ENCODE results near the gene MYLK2. TPM values are rescaled to one million over a fixed set of nuclear protein-coding genes. Genes with fewer than 3 reads are reported as not detected.

The MYLK2 gene
- total and polyA plus RNA-seq, 2 donors (not counting 1 experiment from before 2014, with no cell fraction given) = under 0.01 TPM; not detected in 1

GRCh38 chr20:31829731-31830130, 10.6 kb downstream of the MYLK2 start:
- Histone ChIP-seq H3K4me1 (ENCODE audit: control insufficient read depth, extremely low read depth, insufficient read depth, low read length) (no peaks in the 10 kb centered on the region), H4K20me1 (ENCODE audit: control insufficient read depth, extremely low read depth, insufficient read depth, low read length) (no peaks in the 10 kb centered on the region), H3K9me3 (ENCODE audit: control insufficient read depth, insufficient read depth, low read depth, low read length) (no peaks in the 10 kb centered on the region), H3K4me2 (ENCODE audit: extremely low read depth, insufficient read depth, low read length) (no peak overlapping the region), H3K27me3 (ENCODE audit: control insufficient read depth, insufficient read depth, low read length) (no peaks in the 10 kb centered on the region), H3K4me3 (replicated peaks in 1 of 4; ENCODE audit: control extremely low read depth in 1 of 4, insufficient read depth in 1 of 4, low read depth in 3 of 4, low read length in 4 of 4) (no peak overlapping the region), H3K9ac (ENCODE audit: insufficient read depth, low read length) (no peak overlapping the region), H3K36me3 (ENCODE audit: control insufficient read depth, insufficient read depth, low read length) (no peaks in the 10 kb centered on the region), H3K27ac (ENCODE audit: insufficient read depth, low read length) (no peak overlapping the region), H2AFZ (ENCODE audit: low read length) (no peak overlapping the region), H3K79me2 (ENCODE audit: control insufficient read depth, insufficient read depth, low read length) (no peaks in the 10 kb centered on the region)
- no peak for DNase-seq (ENCODE audit: low read depth in 2 of 2)
- no peak for TF ChIP-seq CTCF (conservative IDR thresholded peaks at IDR 0.05 in 1 of 2, IDR thresholded peaks at IDR 0.05 in 1 of 2; ENCODE audit: low read depth in 1 of 2, low read length in 2 of 2)
- no peak for TF ChIP-seq EZH2 (IDR thresholded peaks at IDR 0.05; ENCODE audit: low read length, missing control alignments)

GRCh38 chr20:31830406-31830981, 11.3 kb downstream of the MYLK2 start:
- Histone ChIP-seq H3K27ac (ENCODE audit: insufficient read depth, low read length) (no peak overlapping the region), H4K20me1 (ENCODE audit: control insufficient read depth, extremely low read depth, insufficient read depth, low read length) (no peaks in the 10 kb centered on the region), H3K79me2 (ENCODE audit: control insufficient read depth, insufficient read depth, low read length) (no peaks in the 10 kb centered on the region), H3K4me3 (replicated peaks in 1 of 4; ENCODE audit: control extremely low read depth in 1 of 4, insufficient read depth in 1 of 4, low read depth in 3 of 4, low read length in 4 of 4) (no peak overlapping the region), H3K9me3 (ENCODE audit: control insufficient read depth, insufficient read depth, low read depth, low read length) (no peaks in the 10 kb centered on the region), H3K4me1 (ENCODE audit: control insufficient read depth, extremely low read depth, insufficient read depth, low read length) (peaks cover 3% of the 10 kb centered on the region), H3K9ac (ENCODE audit: insufficient read depth, low read length) (no peak overlapping the region), H3K36me3 (ENCODE audit: control insufficient read depth, insufficient read depth, low read length) (no peaks in the 10 kb centered on the region), H2AFZ (ENCODE audit: low read length) (no peak overlapping the region), H3K4me2 (ENCODE audit: extremely low read depth, insufficient read depth, low read length) (no peak overlapping the region), H3K27me3 (ENCODE audit: control insufficient read depth, insufficient read depth, low read length) (no peaks in the 10 kb centered on the region)
- TF ChIP-seq CTCF (conservative IDR thresholded peaks at IDR 0.05 in 1 of 2, IDR thresholded peaks at IDR 0.05 in 1 of 2; ENCODE audit: low read depth in 1 of 2, low read length in 2 of 2) (no peak), EZH2 (IDR thresholded peaks at IDR 0.05; ENCODE audit: low read length, missing control alignments) (no peak)
- DNase-seq (ENCODE audit: low read depth in 2 of 2) = no peak

GRCh38 chr20:31831211-31831610, 12.1 kb downstream of the MYLK2 start:
- H3K27me3 ChIP-seq (ENCODE audit: control insufficient read depth, insufficient read depth, low read length) = no peaks in the 10 kb centered on the region
- H3K27ac ChIP-seq (ENCODE audit: insufficient read depth, low read length) = no peak overlapping the region
- H2AFZ ChIP-seq (ENCODE audit: low read length) = no peak overlapping the region
- no peak for DNase-seq (ENCODE audit: low read depth in 2 of 2)
- TF ChIP-seq CTCF (conservative IDR thresholded peaks at IDR 0.05 in 1 of 2, IDR thresholded peaks at IDR 0.05 in 1 of 2; ENCODE audit: low read depth in 1 of 2, low read length in 2 of 2) (no peak), EZH2 (IDR thresholded peaks at IDR 0.05; ENCODE audit: low read length, missing control alignments) (no peak)
- H3K36me3 ChIP-seq (ENCODE audit: control insufficient read depth, insufficient read depth, low read length) = no peaks in the 10 kb centered on the region
- H3K79me2 ChIP-seq (ENCODE audit: control insufficient read depth, insufficient read depth, low read length) = no peaks in the 10 kb centered on the region
- H3K9ac ChIP-seq (ENCODE audit: insufficient read depth, low read length) = no peak overlapping the region
- no peak overlapping the region for H3K4me3 ChIP-seq (replicated peaks in 1 of 4; ENCODE audit: control extremely low read depth in 1 of 4, insufficient read depth in 1 of 4, low read depth in 3 of 4, low read length in 4 of 4)
- H3K4me2 ChIP-seq (ENCODE audit: extremely low read depth, insufficient read depth, low read length) = no peak overlapping the region
- peaks cover 8% of the 10 kb centered on the region for H3K4me1 ChIP-seq (ENCODE audit: control insufficient read depth, extremely low read depth, insufficient read depth, low read length)
- H3K9me3 ChIP-seq (ENCODE audit: control insufficient read depth, insufficient read depth, low read depth, low read length) = no peaks in the 10 kb centered on the region
- H4K20me1 ChIP-seq (ENCODE audit: control insufficient read depth, extremely low read depth, insufficient read depth, low read length) = no peaks in the 10 kb centered on the region
